HG03520 (cell line): ENCODE data around the gene TRPV2.

Experiments used
- ATAC-seq: cut with Tn5 transposase; IDR thresholded peaks from one replicate; pipeline ENCODE4 v1.9.1; 2021; ENCODE audit warnings: mild to moderate bottlenecking, moderate library complexity; ENCODE audit not compliant: unreplicated experiment

TRPV2 gene

GRCh38 chr17:16453493-16453851 is 38.1 kb downstream of the TRPV2 start:
- no peak for ATAC-seq

GRCh38 chr17:16455997-16456741 is 40.8 kb downstream of the TRPV2 start:
- no peak for ATAC-seq

- no peak for ATAC-seq
Observed at GRCh38 chr17:16456742-16457316, 41.5 kb downstream of the TRPV2 start.

- no peak for ATAC-seq
Observed at GRCh38 chr17:16459271-16459670, 43.9 kb downstream of the TRPV2 start.

- no peak for ATAC-seq
Observed at GRCh38 chr17:16459855-16460550, 44.6 kb downstream of the TRPV2 start.

GRCh38 chr17:16460796-16461605 is 45.6 kb downstream of the TRPV2 start:
- ATAC-seq: no peak

GRCh38 chr17:16461606-16461866 is 46.2 kb downstream of the TRPV2 start:
- ATAC-seq: no peak

GRCh38 chr17:16462070-16462864 is 46.9 kb downstream of the TRPV2 start:
- no peak for ATAC-seq

GRCh38 chr17:16463358-16464302 is 48.3 kb downstream of the TRPV2 start:
- ATAC-seq: no peak

- ATAC-seq: no peak
Observed at GRCh38 chr17:16464303-16465051, 49.1 kb downstream of the TRPV2 start.

- no peak for ATAC-seq
Observed at GRCh38 chr17:16465052-16465312, 49.6 kb downstream of the TRPV2 start.

- no peak for ATAC-seq
Observed at GRCh38 chr17:16465861-16466338, 50.5 kb downstream of the TRPV2 start.

- ATAC-seq: no peak
Observed at GRCh38 chr17:16466407-16466806, 51.0 kb downstream of the TRPV2 start.

GRCh38 chr17:16467044-16467443 is 51.7 kb downstream of the TRPV2 start:
- ATAC-seq: no peak

- no peak for ATAC-seq
Observed at GRCh38 chr17:16467886-16468285, 52.5 kb downstream of the TRPV2 start.

- no peak for ATAC-seq
Observed at GRCh38 chr17:16468428-16468992, 53.1 kb downstream of the TRPV2 start.

GRCh38 chr17:16470265-16470664 is 54.9 kb downstream of the TRPV2 start:
- ATAC-seq: no peak

GRCh38 chr17:16471295-16471694 is 55.9 kb downstream of the TRPV2 start:
- ATAC-seq: no peak

- ATAC-seq: no peak
Observed at GRCh38 chr17:16472539-16472938, 57.2 kb downstream of the TRPV2 start.
